Keratinocyte (primary cell): ENCODE results near the gene RNF31. TPM values are rescaled to one million over a fixed set of nuclear protein-coding genes. Genes with fewer than 3 reads are reported as not detected.

Source experiments
- DNase-seq: peaks from one replicate; pipeline ENCODE4 v3.0.0-alpha.2; 2011; ENCODE audit warnings: low read depth, missing footprints, low spot score
- FAIRE-seq: peaks from 2 replicates; lab custom pipeline; 2011; peaks lifted over from hg19 to GRCh38; lab: Jason Lieb, UNC
- H2AFZ ChIP-seq: 2 replicates; pipeline ENCODE4 v1.6.0; 2012; ENCODE audit warnings: low read length, control low read depth, inconsistent platforms; ENCODE audit not compliant: control insufficient read depth
- H3K27ac ChIP-seq: 2 replicates; pipeline ENCODE4 v1.5.1; 2011; ENCODE audit warnings: low read length; ENCODE audit not compliant: control insufficient read depth, insufficient read depth
- H3K27me3 ChIP-seq: 3 replicates; pipeline ENCODE4 v1.6.0; 2011; ENCODE audit warnings: low read length; ENCODE audit not compliant: control insufficient read depth, insufficient read depth; ENCODE audit errors: extremely low read depth
- H3K36me3 ChIP-seq, 2 experiments: 2 replicates in 1 of 2; 3 replicates in 1 of 2; pipeline ENCODE4 v1.5.1; 2011; ENCODE audit warnings: low read length in 2 of 2, mild to moderate bottlenecking in 1 of 2; ENCODE audit not compliant: control insufficient read depth in 2 of 2, insufficient read depth in 2 of 2; ENCODE audit errors: extremely low read depth in 1 of 2
- H3K4me1 ChIP-seq: 3 replicates; pipeline ENCODE4 v1.5.1; 2011; ENCODE audit warnings: low read length; ENCODE audit not compliant: control insufficient read depth, insufficient read depth; ENCODE audit errors: extremely low read depth
- H3K4me2 ChIP-seq: 3 replicates; pipeline ENCODE4 v1.6.0; 2011; ENCODE audit warnings: low read depth, low read length; ENCODE audit not compliant: control insufficient read depth, insufficient read depth; ENCODE audit errors: extremely low read depth
- H3K4me3 ChIP-seq, 3 experiments: fragments of 200-600 bp in 1 of 3; sonication (generic) in 1 of 3; 2 replicates in 2 of 3; 3 replicates in 1 of 3; pipeline ENCODE4 v1.5.1; 2011 to 2016; ENCODE audit warnings: low read length in 3 of 3, mild to moderate bottlenecking in 3 of 3, control low read depth in 2 of 3, inconsistent platforms in 1 of 3, low read depth in 1 of 3, mixed read lengths in 1 of 3, mixed run types in 1 of 3, moderate library complexity in 1 of 3; ENCODE audit not compliant: control insufficient read depth in 2 of 3, insufficient read depth in 2 of 3; ENCODE audit errors: extremely low read depth in 1 of 3
- H3K79me2 ChIP-seq: 2 replicates; pipeline ENCODE4 v1.6.0; 2012; ENCODE audit warnings: low read length; ENCODE audit not compliant: control insufficient read depth, insufficient read depth
- H3K9ac ChIP-seq: 3 replicates; pipeline ENCODE4 v1.6.0; 2011; ENCODE audit warnings: low read length; ENCODE audit not compliant: control insufficient read depth, insufficient read depth; ENCODE audit errors: extremely low read depth
- H3K9me1 ChIP-seq: 3 replicates; pipeline ENCODE4 v1.6.0; 2011; ENCODE audit warnings: low read length; ENCODE audit not compliant: control insufficient read depth, insufficient read depth; ENCODE audit errors: extremely low read depth
- H3K9me3 ChIP-seq: 2 replicates; pipeline ENCODE4 v1.5.1; 2012; ENCODE audit warnings: low read depth, low read length; ENCODE audit not compliant: control insufficient read depth
- H4K20me1 ChIP-seq: 3 replicates; pipeline ENCODE4 v1.6.0; 2011; ENCODE audit warnings: low read length; ENCODE audit not compliant: control insufficient read depth, insufficient read depth; ENCODE audit errors: extremely low read depth
- CTCF ChIP-seq, 3 experiments: IDR thresholded peaks in 1 of 3; conservative IDR thresholded peaks in 1 of 3; optimal IDR thresholded peaks in 1 of 3; 2 replicates in 2 of 3; 3 replicates in 1 of 3; pipeline versions ENCODE3 to v1.5.1; 2011; ENCODE audit warnings: low read length in 3 of 3, mild to moderate bottlenecking in 3 of 3, moderate library complexity in 2 of 3, control low read depth in 1 of 3, inconsistent platforms in 1 of 3; ENCODE audit not compliant: insufficient read depth in 2 of 3; ENCODE audit errors: extremely low read depth in 1 of 3
- EZH2 ChIP-seq: IDR thresholded peaks from one replicate; pipeline ENCODE4 v1.6.1; 2012; ENCODE audit warnings: inconsistent platforms, mild to moderate bottlenecking, low read length, moderate library complexity
- dilution Hi-C: fragments of 300-500 bp; cut with MboI; formaldehyde crosslinking; loops from one replicate; pipeline ENCODE4 v1.7.0; 2020; ENCODE audit warnings: low sequenced_read_pairs; ENCODE audit not compliant: extremely low pct_ligation_motif_present
- polyA plus RNA-seq, 5 experiments: library from polyadenylated mRNA; depleted of rRNA in 3 of 5; stranded (reverse) in 3 of 5; stranded (forward) in 1 of 5; unstranded in 1 of 5; fragments of >200 nt; gene quantifications; 1 replicate in 1 of 5; 2 replicates in 3 of 5; 3 replicates in 1 of 5; pipeline versions ENCODE4 v1.2.1 to v1.2.3, GENCODE V29; 2011 to 2012; ENCODE audit warnings: missing spikeins in 2 of 5, low read depth in 1 of 5, low replicate concordance in 1 of 5

The RNF31 gene
- polyA plus RNA-seq, 1 donor (not counting 4 experiments of a cell fraction or from before 2014, with no cell fraction given), result 17.4 TPM

GRCh38 chr14:24114532-24115421 lies 32.5 kb upstream of the RNF31 start, which contains the start of the genes DCAF11 and NRL:
DCAF11 (plus strand) TSS chr14:24114777; CDS start chr14:24115595, 818 bp downstream.
NRL (minus strand) TSS chr14:24114949; CDS start chr14:24082848, 32,101 bp downstream.
- no peaks in the 10 kb centered on the region for H3K9me3 ChIP-seq
- H3K9ac ChIP-seq, result peak within 1 kb of the TSS; percentile 90
- H3K79me2 ChIP-seq, result no peaks in the 10 kb centered on the region
- TF ChIP-seq CTCF (optimal IDR thresholded peaks at IDR 0.05 in 1 of 3, IDR thresholded peaks at IDR 0.05 in 1 of 3, conservative IDR thresholded peaks at IDR 0.05 in 1 of 3; ENCODE audit: extremely low read depth in 1 of 3, insufficient read depth in 2 of 3, low read length in 3 of 3) (no peak), EZH2 (no peak)
- dilution Hi-C loops, result no loop called here
- H3K4me1 ChIP-seq, result peaks cover 15% of the 10 kb centered on the region
- H3K9me1 ChIP-seq, result no peaks in the 10 kb centered on the region
- peak within 1 kb of the TSS; percentile 97 for H3K27ac ChIP-seq
- peak within 1 kb of the TSS; percentile 68 to 84 (median 74) for H3K4me3 ChIP-seq
- no peaks in the 10 kb centered on the region for H3K27me3 ChIP-seq
- FAIRE-seq (peak; percentile 77), DNase-seq (peak; percentile 98)
- peaks cover 12 to 23% of the 10 kb centered on the region in 2 experiments for H3K36me3 ChIP-seq
- H2AFZ ChIP-seq, result peak within 1 kb of the TSS; percentile 87
- H4K20me1 ChIP-seq, result no peaks in the 10 kb centered on the region
- peak within 1 kb of the TSS; percentile 71 for H3K4me2 ChIP-seq

GRCh38 chr14:24115422-24116127 lies 31.7 kb upstream of the RNF31 start:
- no peaks in the 10 kb centered on the region for H4K20me1 ChIP-seq

More at GRCh38 chr14:24115422-24116127, 31.7 kb upstream of the RNF31 start:
- H3K9me1 ChIP-seq, result no peaks in the 10 kb centered on the region
- peak overlapping the region; percentile 71 for H3K4me2 ChIP-seq
- H3K9me3 ChIP-seq, result no peaks in the 10 kb centered on the region
- no peaks in the 10 kb centered on the region for H3K27me3 ChIP-seq
- H3K4me1 ChIP-seq, result peaks cover 15% of the 10 kb centered on the region
- H2AFZ ChIP-seq, result peak overlapping the region; percentile 83
- peak overlapping the region; percentile 68 to 84 (median 74) for H3K4me3 ChIP-seq
- peak overlapping the region; percentile 90 for H3K9ac ChIP-seq
- H3K36me3 ChIP-seq, result peaks cover 15 to 27% of the 10 kb centered on the region in 2 experiments
- peak overlapping the region; percentile 97 for H3K27ac ChIP-seq
- dilution Hi-C loops, result no loop called here
- no peaks in the 10 kb centered on the region for H3K79me2 ChIP-seq
- no peak for DNase-seq
- no peak for FAIRE-seq
- no peak for TF ChIP-seq CTCF (optimal IDR thresholded peaks at IDR 0.05 in 1 of 3, IDR thresholded peaks at IDR 0.05 in 1 of 3, conservative IDR thresholded peaks at IDR 0.05 in 1 of 3; ENCODE audit: extremely low read depth in 1 of 3, insufficient read depth in 2 of 3, low read length in 3 of 3)
- TF ChIP-seq EZH2, result no peak
